GM19193 (cell line): ENCODE results near the gene TUBA1A.
A peak's percentile ranks its signal among the peaks of the same experiment; 100 is the strongest.

Source experiments
- POLR2A ChIP-seq: IDR thresholded peaks from 4 replicates; pipeline ENCODE4 v1.6.1; 2011; ENCODE audit not compliant: insufficient read depth, insufficient read length; ENCODE audit errors: extremely low read depth

TUBA1A gene

DNA sequence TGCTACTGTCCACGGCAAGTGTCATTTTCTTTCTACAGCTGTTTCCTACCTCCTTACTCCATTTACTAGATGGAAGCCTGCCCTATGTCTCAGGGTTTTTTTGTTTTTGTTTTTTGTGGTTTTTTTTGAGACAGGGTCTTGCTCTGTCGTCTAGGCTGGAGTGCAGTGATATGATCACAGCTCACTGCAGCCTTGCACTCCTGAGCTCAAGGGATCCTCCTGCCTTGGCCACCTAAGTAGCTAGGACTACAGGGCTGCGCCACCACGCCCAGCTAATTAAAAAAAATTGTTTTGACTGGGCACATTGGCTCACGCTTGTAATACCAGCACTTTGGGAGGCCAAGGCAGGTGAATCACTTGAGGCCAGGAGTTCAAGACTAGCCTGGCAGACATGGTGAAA, 14.7 kb downstream of the TUBA1A start:
- no peak for TF ChIP-seq POLR2A

DNA sequence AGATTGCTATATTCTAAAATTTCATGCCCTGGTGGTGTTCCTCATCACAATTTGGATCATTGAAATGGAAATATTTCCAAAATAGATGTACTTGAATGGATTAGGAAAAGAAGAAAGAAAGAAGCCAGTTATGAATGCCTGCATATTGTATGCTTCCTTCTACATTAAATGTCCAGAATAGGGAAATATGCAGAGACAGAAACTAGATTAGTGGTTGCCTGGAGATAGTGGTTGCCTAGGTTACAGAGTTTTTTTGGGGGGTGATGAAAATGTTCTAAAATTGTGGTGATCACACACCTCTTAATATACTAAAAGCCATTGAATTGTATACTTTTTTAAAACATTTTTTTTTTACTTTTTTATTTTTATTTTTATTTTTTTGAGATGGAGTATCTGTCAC, 18.0 kb downstream of the TUBA1A start:
- TF ChIP-seq POLR2A = no peak

- TF ChIP-seq POLR2A = no peak
These were observed 23.8 kb downstream of the TUBA1A start for GRCh38 chr12:49165114-49165513.

DNA sequence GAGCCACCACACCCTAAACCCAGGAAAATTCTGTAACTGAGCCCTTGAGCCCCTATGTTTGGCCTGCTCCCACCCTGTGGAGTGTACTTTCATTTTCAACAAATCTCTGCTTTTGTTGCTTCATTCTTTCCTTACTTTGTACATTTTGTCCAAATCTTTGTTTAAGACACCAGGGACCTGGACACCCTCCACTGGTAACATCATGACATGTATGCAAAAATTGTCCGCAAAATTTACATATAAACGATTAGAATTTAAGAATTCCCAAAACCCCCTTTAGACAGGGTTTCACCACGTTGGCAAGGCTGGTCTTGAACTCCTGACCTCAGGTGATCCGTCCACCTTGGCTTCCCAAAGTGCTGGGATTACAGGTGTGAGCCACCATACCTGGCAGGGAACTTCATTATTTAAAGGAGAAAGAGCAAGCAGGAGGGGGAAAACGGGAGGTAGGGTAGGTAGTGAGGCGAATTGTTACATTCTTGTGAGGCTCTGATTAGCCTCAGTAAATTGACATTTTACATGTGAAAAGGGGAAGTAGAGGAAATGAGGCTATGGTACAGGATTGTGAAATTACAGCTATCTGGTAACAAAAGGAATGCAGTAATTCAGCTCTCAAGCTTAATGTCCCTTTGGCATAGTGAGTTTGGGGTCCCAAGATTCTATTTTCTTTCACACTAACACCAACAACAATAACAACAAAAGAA, 27.6 kb downstream of the TUBA1A start:
- peak; percentile 15 for TF ChIP-seq POLR2A

DNA sequence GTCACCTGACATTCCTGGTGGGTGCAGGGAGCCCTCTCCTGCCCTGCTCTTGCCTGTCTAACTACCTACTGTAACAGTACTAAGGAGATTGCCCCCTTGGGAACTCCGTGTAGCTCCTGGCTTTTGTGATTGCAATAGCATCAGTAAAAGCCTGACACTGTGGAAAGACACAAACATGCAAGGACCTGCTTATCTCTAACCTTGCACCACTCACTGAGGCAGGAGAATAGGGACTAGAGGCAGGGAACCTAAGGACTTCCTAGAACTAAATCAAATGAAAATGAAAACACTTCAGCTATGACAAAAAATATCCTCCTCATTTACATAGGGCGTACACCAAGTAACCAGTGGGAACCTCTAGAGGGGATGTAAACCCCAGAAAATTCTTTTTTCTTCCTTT, 28.5 kb downstream of the TUBA1A start:
- TF ChIP-seq POLR2A = peak; percentile 28

DNA sequence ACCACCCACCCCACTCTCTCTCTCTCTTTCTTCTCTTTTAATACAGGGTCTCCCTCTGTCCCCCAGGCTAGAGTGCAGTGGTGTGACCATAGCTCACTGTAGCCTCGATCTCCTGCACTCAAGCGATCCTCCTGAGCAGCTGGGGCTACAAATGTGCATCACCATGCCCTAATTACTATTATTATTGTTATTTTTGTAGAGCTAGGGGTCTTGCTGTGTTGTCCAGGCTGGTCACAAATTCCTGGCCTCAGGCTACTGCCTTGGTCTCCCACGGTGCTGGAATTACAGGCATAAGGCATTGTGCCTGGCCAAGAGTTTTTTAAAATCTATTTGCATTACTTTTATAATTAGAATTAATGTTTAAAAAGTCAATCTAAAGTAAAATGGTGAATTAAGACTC, 34.7 kb downstream of the TUBA1A start:
- no peak for TF ChIP-seq POLR2A

GRCh38 chr12:49147384-49147783, 41.5 kb downstream of the TUBA1A start:
- TF ChIP-seq POLR2A = no peak

DNA sequence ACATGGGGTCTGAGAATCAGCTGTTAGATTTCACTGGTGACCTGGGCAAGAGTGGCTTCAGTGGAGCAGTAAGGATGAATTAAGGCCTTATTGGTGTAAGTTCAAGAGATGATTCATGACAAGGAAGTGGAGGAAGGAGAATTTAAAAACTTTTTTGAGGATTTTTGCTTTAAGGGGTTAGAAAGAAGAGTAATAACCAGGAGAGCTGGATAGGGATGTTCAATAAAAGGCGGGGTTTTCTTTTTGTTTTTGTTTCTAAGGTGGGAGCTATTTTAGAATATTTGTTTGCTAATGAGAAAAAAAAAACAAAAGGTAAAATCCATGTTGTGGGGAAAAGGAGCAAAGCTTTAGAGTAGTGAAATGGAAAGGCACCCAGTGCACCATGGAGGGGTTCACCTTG, 42.5 kb downstream of the TUBA1A start:
- TF ChIP-seq POLR2A = no peak

DNA sequence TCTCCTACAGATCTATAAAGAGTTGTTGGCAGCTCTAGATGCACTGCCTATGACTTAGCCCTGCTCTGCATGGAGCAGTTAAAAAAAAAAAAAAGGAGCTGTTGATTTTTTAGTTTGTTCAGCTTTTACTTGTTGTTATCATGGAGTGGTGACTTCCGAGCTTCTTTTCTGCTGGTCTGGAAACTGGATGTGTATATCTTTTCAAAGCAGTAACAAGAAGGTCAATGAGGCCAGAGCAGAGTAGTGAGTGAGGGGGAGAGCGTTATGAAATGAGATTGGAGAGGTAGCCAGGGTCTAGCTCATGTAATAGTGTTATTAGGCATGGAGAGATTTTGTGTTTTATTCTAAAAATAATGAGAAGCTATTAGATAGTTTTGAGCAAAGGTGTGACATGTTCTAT, 44.5 kb downstream of the TUBA1A start:
- TF ChIP-seq POLR2A = no peak

GRCh38 chr12:49138999-49139398, 49.9 kb downstream of the TUBA1A start:
- no peak for TF ChIP-seq POLR2A

GRCh38 chr12:49138587-49138986, 50.3 kb downstream of the TUBA1A start:
- no peak for TF ChIP-seq POLR2A

GRCh38 chr12:49137476-49137875, 51.4 kb downstream of the TUBA1A start:
- no peak for TF ChIP-seq POLR2A
